Tibial artery (tissue), 4 donors: ENCODE results near the gene MYLK.
A peak's percentile ranks its signal among the peaks of the same experiment; 100 is the strongest.
"Not testable (repeated sequence)": the region's sequence is repeated elsewhere in the genome, so short reads cannot be mapped to it uniquely, and the experiment has no call there.

ENCODE experiments used
- DNase-seq, 2 donors: peaks; one replicate each; pipeline ENCODE4 v3.0.0-alpha.2; 2019
- H3K27ac ChIP-seq, 2 donors: fragments of 200-600 bp; sonication (generic) in 1 of 2; 1 replicate in 1 of 2; 2 replicates in 1 of 2; pipeline ENCODE4 v1.5.1; 2018 to 2019; ENCODE audit warnings: mild to moderate bottlenecking in 1 of 2
- H3K27me3 ChIP-seq, 2 donors: fragments of 200-600 bp; sonication (generic) in 1 of 2; one replicate each; pipeline versions ENCODE4 v1.5.1 to v1.6.0; 2016 to 2019
- H3K36me3 ChIP-seq, 3 donors: fragments of 200-600 bp; sonication (generic) in 2 of 3; one replicate each; pipeline ENCODE4 v1.5.1; 2016 to 2019; ENCODE audit warnings: mild to moderate bottlenecking in 2 of 3
- H3K4me1 ChIP-seq, 4 donors: fragments of 200-600 bp; sonication (generic) in 2 of 4; 1 replicate in 3 of 4; 2 replicates in 1 of 4; pipeline ENCODE4 v1.5.1; 2016 to 2019
- H3K4me3 ChIP-seq, 2 donors: fragments of 200-600 bp; sonication (generic) in 1 of 2; 1 replicate in 1 of 2; 2 replicates in 1 of 2; pipeline ENCODE4 v1.5.1; 2018 to 2019; ENCODE audit warnings: mild to moderate bottlenecking in 2 of 2
- H3K9me3 ChIP-seq, 3 donors: fragments of 200-600 bp; sonication (generic) in 1 of 3; one replicate each; pipeline ENCODE4 v1.5.1; 2016 to 2019
- intact Hi-C: fragments of 100-400 bp; cut with DNase I; formaldehyde crosslinking; loops from one replicate; pipeline ENCODE4 v1.15.0; 2023; ENCODE audit warnings: low total_unique reads
- TF ChIP-seq, protein P1 (sequence below), 2 experiments: fragments of 200-600 bp in 1 of 2; fragments of 450-650 bp in 1 of 2; IDR thresholded peaks; one replicate each; pipeline ENCODE4 v1.5.1; 2017 to 2019; ENCODE audit warnings: antibody characterized with exemption in 2 of 2, mild to moderate bottlenecking in 1 of 2, moderate library complexity in 1 of 2

Gene MYLK

DNA sequence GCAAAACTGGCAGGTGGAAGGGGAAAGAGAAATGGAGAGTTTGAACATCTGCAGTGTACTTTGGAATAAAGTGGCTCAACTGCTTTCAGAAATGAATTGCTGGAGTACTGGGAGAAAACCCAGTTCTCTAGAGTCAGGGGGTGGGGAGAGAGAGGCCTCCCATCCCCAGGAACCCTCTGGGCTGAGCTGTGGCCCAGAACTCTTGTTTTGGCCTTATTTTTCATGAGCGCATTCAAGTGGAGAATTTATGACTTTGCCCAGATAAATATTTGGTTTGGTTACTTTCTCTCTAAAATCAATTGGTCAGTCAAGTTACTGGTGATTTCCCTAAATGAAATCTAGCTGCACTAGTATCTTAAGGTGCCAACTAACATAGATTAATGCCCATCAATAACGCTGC, 270.6 kb downstream of the MYLK start:
- H3K27me3 ChIP-seq: no peaks in the 10 kb centered on the region
- H3K36me3 ChIP-seq: peaks cover 22 to 65% (median 58%) of the 10 kb centered on the region in 3 donors
- intact Hi-C loops: no loop called here
- H3K4me1 ChIP-seq: peaks cover 0 to 67% (median 26%) of the 10 kb centered on the region in 4 donors
- no peaks in the 10 kb centered on the region for H3K9me3 ChIP-seq
- peak overlapping the region in 1 of 2 donors; percentile 43 for H3K27ac ChIP-seq
- H3K4me3 ChIP-seq: no peak overlapping the region
- DNase-seq: no peak
- TF ChIP-seq, protein P1, sequence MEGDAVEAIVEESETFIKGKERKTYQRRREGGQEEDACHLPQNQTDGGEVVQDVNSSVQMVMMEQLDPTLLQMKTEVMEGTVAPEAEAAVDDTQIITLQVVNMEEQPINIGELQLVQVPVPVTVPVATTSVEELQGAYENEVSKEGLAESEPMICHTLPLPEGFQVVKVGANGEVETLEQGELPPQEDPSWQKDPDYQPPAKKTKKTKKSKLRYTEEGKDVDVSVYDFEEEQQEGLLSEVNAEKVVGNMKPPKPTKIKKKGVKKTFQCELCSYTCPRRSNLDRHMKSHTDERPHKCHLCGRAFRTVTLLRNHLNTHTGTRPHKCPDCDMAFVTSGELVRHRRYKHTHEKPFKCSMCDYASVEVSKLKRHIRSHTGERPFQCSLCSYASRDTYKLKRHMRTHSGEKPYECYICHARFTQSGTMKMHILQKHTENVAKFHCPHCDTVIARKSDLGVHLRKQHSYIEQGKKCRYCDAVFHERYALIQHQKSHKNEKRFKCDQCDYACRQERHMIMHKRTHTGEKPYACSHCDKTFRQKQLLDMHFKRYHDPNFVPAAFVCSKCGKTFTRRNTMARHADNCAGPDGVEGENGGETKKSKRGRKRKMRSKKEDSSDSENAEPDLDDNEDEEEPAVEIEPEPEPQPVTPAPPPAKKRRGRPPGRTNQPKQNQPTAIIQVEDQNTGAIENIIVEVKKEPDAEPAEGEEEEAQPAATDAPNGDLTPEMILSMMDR (IDR thresholded peaks at IDR 0.05): no peak

DNA sequence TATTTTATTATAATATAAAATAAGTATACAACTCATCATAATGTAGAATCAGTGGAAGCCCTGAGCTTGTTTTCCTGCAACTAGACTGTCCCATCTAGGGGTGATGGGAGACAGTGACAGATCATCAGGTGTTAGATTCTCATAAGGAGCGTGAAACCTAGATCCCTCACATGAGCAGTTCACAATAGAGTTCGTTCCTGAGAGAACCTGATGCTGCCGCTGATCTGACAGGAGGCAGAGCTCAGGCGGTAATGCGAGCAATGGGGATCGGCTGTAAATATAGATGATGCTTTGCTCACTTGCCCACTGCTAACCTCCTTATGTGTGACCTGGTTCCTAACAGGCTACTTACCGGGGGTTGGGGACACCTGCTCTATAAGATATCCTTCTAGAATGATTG, 272.5 kb downstream of the MYLK start:
- H3K27me3 ChIP-seq, intact Hi-C loops, H3K4me3 ChIP-seq, H3K9me3 ChIP-seq, DNase-seq: not testable (repeated sequence)
- H3K27ac ChIP-seq: peak overlapping the region in 1 of 2 donors; percentile 43
- peaks cover 20 to 57% (median 45%) of the 10 kb centered on the region in 3 donors for H3K36me3 ChIP-seq
- H3K4me1 ChIP-seq: peaks cover 0 to 48% (median 9%) of the 10 kb centered on the region in 4 donors

DNA sequence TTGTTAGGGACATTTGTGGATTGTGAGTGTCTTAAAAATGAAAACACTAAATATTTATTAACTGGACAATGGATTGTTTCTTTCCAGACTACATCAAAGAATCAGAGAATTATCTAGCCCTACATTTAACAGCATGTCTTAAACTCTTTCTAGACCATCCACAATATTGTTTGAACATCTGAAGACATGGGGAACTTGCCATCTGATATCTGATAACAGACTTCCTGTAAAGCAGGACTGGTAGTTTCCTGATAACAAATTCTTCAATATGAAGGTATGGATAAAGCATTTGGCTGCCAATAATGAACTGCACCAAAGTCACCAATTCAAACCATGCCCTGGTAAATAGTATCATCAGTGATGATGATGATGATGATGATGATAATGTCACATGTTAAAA, 273.1 kb downstream of the MYLK start:
- Histone ChIP-seq H3K27ac (peak overlapping the region in 1 of 2 donors; percentile 43), H3K4me1 (peaks cover 0 to 43% (median 9%) of the 10 kb centered on the region in 4 donors), H3K4me3 (no peak overlapping the region), H3K36me3 (peaks cover 14 to 52% (median 42%) of the 10 kb centered on the region in 3 donors), H3K9me3 (no peaks in the 10 kb centered on the region), H3K27me3 (no peaks in the 10 kb centered on the region)
- DNase-seq: no peak
- TF ChIP-seq, protein P1 (IDR thresholded peaks at IDR 0.05): no peak
- intact Hi-C loops: no loop called here

DNA sequence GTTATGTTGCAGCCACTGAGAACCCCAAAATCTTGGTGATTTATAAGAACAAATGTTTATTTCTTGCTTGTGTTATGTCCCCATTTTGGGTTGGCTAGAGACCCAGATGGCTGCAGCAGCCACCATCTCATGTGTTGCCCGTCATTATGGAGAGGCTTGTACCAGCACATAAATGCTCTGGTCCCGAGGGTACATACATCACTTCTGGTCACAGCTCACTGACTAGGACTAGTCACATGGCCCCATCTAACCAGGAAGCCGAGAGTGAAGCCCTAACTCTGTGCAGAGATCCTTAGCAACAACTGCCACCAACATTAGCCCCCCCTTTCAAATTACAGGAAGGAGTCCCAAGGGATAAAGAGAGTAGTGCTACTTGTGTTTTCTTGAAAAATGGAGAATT, 273.8 kb downstream of the MYLK start:
- H3K4me3 ChIP-seq: no peak overlapping the region
- DNase-seq: no peak
- H3K4me1 ChIP-seq: peaks cover 0 to 46% (median 9%) of the 10 kb centered on the region in 4 donors
- H3K27me3 ChIP-seq: no peaks in the 10 kb centered on the region
- H3K9me3 ChIP-seq: no peaks in the 10 kb centered on the region
- intact Hi-C loops: no loop called here
- H3K27ac ChIP-seq: no peak overlapping the region
- TF ChIP-seq, protein P1 (IDR thresholded peaks at IDR 0.05): no peak
- H3K36me3 ChIP-seq: peaks cover 12 to 44% (median 42%) of the 10 kb centered on the region in 3 donors

DNA sequence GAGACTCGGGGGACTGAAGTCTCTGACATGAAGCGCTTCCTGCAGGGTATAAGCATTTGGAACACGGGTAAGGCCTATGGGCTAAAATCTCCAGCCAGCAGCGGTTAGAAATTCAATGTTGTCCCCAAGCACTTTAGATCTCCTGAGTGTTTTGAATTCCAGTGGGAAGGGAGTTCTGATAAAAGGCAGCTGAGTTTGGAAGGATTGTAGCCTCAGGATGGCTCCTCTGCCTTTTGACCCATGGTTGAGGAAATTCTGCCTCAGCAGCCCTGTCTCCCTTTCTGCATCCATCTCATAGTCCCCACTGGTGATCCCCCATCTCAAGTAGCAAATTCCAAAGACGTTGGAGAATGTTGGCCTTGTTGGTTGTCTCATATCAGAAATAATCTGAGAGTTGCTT, 275.1 kb downstream of the MYLK start:
- Histone ChIP-seq H3K36me3 (peaks cover 12 to 36% (median 33%) of the 10 kb centered on the region in 3 donors), H3K27me3 (no peaks in the 10 kb centered on the region), H3K4me1 (peaks cover 0 to 33% (median 9%) of the 10 kb centered on the region in 4 donors), H3K4me3 (no peak overlapping the region), H3K9me3 (no peaks in the 10 kb centered on the region), H3K27ac (no peak overlapping the region)
- no peak for DNase-seq
- intact Hi-C loops: no loop called here
- TF ChIP-seq, protein P1 (IDR thresholded peaks at IDR 0.05): no peak

DNA sequence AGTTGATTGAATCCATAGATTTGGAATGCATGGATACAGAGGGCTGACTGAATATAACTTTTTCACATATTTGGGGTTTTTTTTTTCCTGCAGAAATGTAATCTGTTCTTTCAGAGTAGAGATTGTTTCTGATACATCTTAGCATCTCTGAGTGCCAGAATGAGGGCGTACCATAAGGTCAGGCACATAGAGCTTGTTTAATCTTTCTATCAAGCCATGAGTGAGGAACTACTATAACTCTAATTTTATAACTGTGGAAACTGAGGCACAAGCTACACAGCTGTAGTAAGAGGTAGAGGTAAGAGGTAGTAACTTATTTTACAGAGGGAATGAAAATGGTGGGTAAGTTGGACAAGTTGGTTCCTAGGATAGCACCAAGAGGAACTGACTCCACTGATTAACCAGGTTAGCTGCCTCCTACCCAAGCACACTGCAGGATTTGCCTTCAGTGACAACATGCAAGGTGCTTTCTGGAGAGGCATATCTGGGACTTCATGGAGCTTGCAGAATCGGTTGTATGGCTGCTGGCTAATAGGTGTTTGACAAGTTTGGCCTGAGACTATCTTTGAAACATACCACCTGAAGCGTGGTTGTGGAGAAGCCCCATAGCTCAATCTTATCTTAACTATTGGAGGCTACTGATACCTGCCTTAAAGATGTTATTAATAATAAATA, 275.7 kb downstream of the MYLK start:
- Histone ChIP-seq H3K27ac (no peak overlapping the region), H3K4me3 (no peak overlapping the region), H3K9me3 (no peaks in the 10 kb centered on the region), H3K4me1 (peaks cover 0 to 27% (median 9%) of the 10 kb centered on the region in 4 donors), H3K27me3 (no peaks in the 10 kb centered on the region), H3K36me3 (peaks cover 12 to 34% (median 27%) of the 10 kb centered on the region in 3 donors)
- no peak for DNase-seq
- intact Hi-C loops: no loop called here
- TF ChIP-seq, protein P1 (IDR thresholded peaks at IDR 0.05): no peak
